ENCODE results near the gene PRAMEF1.
"Not testable (repeated sequence)": the region's sequence is repeated elsewhere in the genome, so short reads cannot be mapped to it uniquely, and the experiment has no call there.

DNA sequence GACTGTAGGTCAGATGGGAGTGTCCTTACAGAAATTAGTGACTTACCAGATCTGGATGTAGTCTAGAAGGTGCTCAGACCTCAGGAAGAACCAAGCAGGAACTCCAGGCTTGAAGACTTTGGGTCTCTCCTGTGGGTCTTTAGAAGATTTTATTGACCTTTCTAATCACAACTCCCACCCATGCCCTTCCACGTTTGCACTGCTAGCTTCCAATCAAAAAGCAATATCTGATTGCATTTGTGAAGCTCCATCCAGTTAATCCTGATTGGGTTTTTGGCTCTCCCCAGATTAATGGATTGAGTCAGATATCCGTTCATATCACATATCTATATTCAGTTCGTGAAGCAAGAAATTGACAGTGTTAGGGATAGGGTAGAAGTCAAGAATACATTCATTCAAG, 40.1 kb downstream of the PRAMEF1 start, which contains the start of gene PRAMEF11:
- not testable (repeated sequence) for TF ChIP-seq CTCF (IDR thresholded peaks at IDR 0.05; ENCODE audit: insufficient read depth, low read length); GABPA (IDR thresholded peaks at IDR 0.05; ENCODE audit: low read depth); REST (IDR thresholded peaks at IDR 0.05; ENCODE audit: insufficient replicate concordance, low read depth)

Data from HL-60 (cell line).